Coronary artery (tissue), 2 donors: Measurements from ENCODE around the gene GNA15.

Experiments used
- DNase-seq: peaks from one replicate; pipeline ENCODE4 v3.0.0-alpha.2; 2017; ENCODE audit warnings: low spot score
- H3K27ac ChIP-seq, 2 donors: fragments of 200-600 bp; sonication (generic); one replicate each; pipeline ENCODE4 v1.5.1; 2016 to 2019
- H3K4me3 ChIP-seq: fragments of 200-600 bp; sonication (generic); 2 replicates; pipeline ENCODE4 v1.5.1; 2016; ENCODE audit warnings: mild to moderate bottlenecking, moderate library complexity
- CTCF ChIP-seq: fragments of 200-600 bp; sonication (generic); IDR thresholded peaks from one replicate; pipeline ENCODE4 v1.5.1; 2019; ENCODE audit warnings: antibody characterized with exemption

Gene GNA15

GRCh38 chr19:3186160-3186688, 50.4 kb downstream of the GNA15 start:
- Histone ChIP-seq H3K27ac (peak overlapping the region; percentile 69 to 78), H3K4me3 (peak overlapping the region; percentile 95)
- no peak for TF ChIP-seq CTCF
- no peak for DNase-seq

DNA sequence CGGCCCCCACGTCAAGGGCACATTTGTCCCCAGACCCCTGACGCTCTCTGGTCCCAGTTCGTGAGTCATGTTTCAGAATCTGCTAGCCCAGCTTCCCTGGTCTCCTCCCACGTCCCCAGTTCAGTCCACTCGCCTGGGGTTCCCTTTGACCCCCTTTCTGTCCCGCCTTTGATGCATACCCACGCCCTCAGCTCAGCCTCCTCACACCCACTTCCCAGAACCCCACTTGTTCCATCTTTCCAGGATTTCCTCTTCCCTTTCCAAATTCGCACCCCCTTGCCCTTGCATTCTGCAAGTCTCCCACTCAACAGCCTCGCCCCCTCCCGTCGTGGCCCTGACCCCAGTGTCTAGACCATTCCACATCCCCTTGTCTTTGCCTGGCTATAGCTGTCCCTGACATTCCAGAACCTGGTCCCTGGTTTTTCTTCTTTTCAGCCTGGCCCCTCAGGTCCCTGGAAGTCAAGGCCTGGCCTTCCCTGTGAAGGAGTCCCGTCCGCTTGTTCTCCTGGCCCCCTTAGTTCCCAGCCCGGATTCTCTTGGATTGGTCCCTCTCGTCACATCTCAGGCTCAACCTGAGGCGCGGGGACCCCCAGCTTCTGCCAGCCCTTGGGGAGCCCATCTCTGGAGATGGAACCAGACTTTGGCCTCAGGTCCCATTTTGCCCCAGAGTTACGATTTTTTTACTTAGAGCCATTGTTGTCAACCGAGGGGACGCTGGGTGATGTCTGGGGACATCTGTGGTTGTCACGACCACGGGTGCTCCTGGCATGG, 51.2 kb downstream of the GNA15 start:
- no peak for TF ChIP-seq CTCF
- DNase-seq: no peak
- peak overlapping the region; percentile 95 for H3K4me3 ChIP-seq
- no peak overlapping the region for H3K27ac ChIP-seq

DNA sequence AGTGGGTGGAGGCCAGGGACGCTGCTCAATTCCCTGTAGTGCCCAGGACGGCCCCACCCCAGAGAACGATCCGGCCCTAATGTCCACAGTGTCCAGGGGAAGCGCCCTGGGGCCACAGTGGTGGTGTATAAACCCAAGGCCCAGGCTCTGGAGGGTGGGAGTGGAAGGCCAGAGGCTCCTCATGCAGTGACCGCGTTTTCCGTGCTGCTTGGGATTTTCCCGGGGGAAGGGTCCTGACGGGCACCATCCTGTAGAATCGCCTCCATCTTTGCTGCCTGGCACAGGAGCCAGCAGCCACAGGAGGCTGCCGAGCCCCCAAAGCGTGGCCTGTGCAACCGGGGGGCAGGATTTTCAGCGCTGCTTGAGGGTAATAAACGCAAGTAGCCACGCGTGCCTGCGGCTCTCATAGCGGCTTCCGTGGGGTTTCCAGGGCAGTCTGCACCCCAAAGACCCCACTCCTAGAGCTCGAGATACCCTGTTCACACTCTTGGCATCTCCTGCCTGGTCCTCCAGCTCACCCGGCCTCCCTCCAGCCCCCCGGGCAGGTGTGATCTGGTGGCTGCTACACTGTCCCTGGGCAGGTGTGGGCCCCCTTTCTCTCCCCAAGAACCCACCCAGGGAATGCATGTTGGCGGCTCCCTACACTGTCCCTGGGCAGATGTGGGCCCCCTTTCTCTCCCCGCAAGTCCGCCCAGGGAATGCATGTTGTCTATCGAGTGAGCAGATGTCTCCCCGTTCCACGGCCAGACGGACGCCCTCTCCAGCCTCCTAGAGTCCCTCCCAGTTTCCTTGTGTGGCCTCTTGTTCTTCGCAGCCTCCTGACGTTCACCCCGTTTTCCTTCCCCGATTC, 52.1 kb downstream of the GNA15 start:
- Histone ChIP-seq H3K27ac (no peak overlapping the region), H3K4me3 (peak overlapping the region; percentile 95)
- no peak for DNase-seq
- TF ChIP-seq CTCF: no peak

DNA sequence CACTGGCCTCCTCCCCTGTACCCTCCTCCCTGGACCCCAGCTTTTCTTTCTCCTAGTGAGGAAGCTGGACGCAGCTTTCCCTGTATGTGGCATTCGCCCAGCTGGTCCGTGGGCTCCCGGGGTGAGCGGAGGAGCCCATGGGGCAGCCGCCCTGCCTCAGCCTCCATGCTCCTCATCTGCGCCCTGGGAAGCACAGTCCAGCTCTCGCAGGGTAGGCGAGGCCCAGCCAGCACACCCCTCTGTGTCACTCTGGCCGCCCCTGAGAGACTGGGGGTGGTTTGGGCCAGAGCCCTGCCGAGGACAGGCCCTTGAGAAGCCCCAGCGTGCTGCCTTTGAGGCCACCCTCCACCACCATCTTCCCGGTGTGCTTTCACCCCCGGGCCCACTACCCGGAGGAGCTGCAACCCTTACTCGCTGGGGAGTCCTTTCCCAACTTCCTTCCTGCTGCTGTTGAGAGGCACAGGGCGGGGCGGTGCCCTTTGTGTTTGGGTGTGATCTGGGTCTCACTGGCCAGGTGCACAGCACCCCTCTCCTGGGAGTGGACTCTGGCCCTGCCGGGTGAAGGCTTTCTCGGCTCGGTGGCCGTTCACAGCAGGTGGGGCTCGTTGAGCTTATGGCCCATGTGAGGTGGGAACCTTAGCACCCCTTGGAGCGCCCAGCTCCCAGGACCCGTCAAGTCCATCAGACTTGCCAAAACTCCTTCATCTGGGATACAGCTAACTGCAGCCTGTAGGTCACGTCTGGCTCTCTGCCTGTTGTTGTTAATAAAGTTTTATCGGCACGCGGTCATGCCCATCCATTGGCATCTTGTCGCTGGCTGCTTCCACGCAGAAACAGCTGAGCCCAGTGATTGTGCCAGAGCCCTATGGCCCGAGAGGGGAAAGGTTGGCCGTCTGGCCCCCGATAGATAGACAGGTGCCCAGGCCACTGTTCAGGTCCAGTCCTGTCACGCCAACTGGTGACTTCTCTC, 53.1 kb downstream of the GNA15 start:
- DNase-seq: no peak
- Histone ChIP-seq H3K27ac (no peak overlapping the region), H3K4me3 (no peak overlapping the region)
- TF ChIP-seq CTCF: no peak

DNA sequence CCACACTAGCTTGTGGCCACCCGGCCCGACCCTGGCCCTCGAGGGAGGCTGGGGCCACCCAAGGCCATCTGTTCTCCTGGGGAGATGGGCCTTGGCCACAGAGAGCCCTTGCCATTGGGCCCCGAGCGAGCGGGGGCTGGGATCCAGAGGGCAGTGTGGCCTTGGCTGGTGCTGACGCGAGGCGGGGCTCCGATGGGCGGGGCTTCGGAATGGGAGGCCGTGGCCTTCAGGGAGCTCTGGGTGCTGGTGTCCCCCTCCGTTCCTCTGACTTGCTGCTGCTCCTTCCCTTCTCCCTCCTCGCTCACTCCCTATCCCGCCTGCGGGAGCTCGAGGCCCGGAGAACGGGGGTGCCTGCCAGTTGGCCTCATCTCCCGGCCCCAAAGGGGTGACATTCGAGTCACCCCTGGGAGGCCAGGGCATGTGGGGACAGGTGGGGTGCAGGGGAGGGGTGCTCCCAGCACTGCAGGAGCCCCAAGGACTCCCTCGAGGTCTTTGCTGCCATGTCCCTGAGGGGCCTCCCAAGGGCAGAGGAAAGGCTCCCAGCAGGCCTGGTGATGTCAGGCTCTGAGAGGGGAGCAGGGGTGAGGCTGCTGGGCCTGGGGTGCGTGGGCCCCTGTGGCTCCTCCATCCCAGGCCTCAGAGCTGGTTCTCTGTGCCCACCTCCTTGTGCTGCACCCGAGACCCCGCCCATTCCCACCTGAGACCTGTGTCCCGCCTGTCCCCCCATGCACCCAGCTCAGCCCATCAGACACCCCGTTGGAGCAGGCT, 54.1 kb downstream of the GNA15 start:
- Histone ChIP-seq H3K27ac (no peak overlapping the region), H3K4me3 (no peak overlapping the region)
- no peak for TF ChIP-seq CTCF
- DNase-seq: no peak

GRCh38 chr19:3190470-3190770, 54.6 kb downstream of the GNA15 start:
- no peak for TF ChIP-seq CTCF
- Histone ChIP-seq H3K27ac (no peak overlapping the region), H3K4me3 (no peak overlapping the region)
- no peak for DNase-seq
